NCI-H2107 treated with DMSO at 0.1 percent for 48 hours (cell line): ENCODE results near the gene IDH3B.

Experiments used
- DNase-seq: peaks from one replicate; lab custom pipeline; 2025; ENCODE audit not compliant: unreplicated experiment; lab: John Stamatoyannopoulos, UW

The IDH3B gene

GRCh38 chr20:2658414-2659354 is 5.3 kb downstream of the IDH3B start:
- no peak for DNase-seq

GRCh38 chr20:2657674-2658073 is 6.3 kb downstream of the IDH3B start:
- no peak for DNase-seq

- no peak for DNase-seq
Observed at GRCh38 chr20:2657241-2657640, 6.8 kb downstream of the IDH3B start.

DNA sequence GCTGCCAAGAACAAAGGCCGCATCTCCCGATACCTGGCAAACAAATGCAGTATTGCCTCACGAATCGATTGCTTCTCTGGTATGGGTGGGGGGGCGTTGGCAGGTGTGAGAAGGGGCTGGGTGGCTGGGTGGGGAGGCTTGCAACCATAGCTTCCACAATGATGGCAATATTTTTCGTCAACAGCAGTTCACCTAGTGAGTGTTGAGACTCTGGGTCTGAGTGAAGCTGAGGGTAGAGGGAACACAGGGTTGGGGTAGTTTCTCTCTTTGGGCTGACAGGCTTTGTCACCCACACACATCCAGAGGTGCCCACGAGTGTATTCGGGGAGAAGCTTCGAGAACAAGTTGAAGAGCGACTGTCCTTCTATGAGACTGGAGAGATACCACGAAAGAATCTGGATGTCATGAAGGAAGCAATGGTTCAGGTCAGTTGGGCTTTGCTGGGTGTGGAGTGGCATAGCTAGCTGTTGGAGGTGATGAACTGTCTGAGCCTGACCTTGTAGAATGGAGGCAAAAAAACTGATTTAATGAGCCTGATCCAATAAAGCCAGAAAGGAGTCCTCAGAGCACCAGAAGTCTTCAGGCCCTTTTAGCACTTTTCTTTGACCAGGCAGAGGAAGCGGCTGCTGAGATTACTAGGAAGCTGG is 7.4 kb downstream of the IDH3B start:
- no peak for DNase-seq

- DNase-seq, result no peak
Observed at GRCh38 chr20:2655331-2656116, 8.5 kb downstream of the IDH3B start.

DNA sequence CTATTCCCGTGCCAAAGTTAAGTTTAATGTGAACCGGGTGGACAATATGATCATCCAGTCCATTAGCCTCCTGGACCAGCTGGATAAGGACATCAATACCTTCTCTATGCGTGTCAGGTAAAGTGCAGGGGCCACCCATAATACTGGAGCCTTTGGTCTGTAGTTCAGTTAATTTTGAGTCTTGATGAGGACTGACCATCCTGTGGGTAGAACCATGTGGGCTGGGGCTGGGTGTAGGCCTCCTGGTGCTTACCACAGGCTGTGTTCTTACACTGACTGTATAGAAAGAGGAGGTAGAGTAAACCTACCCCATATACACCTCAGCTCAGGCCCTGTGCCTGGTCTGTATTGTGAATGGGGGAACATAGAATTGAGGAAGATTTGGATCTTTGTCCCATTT is 9.2 kb downstream of the IDH3B start:
- DNase-seq, result no peak

- no peak for DNase-seq
Observed at GRCh38 chr20:2654384-2654822, 9.6 kb downstream of the IDH3B start.

DNA sequence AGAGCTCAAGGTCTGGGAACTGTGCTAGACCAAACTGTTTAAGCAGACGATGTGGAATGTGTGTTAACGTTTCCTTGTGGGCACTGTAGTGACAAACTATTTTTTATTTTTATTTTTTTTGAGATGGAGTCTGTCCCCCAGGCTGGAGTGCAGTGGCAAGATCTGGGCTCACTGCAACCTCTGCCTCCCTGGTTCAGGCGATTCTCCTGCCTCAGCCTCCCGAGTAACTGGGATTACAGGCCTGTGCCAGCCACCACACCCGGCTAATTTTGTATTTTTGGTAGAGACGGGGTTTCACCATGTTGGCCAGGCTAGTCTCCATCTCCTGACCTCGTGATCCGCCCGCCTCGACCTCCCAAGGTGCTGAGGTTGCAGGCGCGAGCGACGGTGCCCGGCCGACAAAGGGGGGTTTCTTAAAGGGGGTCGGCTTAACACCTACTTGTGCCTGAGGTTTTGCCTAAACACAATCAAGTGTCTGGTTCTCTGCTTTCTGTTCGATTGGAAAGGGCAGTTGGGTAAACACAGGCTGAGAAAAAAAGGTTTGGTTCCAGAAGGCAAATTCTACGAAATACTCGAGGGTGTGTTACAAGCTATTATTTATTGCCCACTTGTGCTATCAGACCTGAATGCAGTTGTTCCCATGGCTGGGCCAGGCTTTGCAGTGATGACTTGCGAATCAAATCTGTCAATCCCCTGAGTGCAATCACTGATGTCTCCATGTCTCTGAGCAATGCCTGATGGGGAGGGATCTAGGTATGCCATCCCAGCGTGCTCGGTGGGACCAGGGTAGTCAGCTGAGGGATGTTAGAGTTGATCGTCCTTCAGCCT is 10.2 kb downstream of the IDH3B start:
- no peak for DNase-seq

GRCh38 chr20:2652724-2653555 is 11.1 kb downstream of the IDH3B start:
- DNase-seq, result no peak

DNA sequence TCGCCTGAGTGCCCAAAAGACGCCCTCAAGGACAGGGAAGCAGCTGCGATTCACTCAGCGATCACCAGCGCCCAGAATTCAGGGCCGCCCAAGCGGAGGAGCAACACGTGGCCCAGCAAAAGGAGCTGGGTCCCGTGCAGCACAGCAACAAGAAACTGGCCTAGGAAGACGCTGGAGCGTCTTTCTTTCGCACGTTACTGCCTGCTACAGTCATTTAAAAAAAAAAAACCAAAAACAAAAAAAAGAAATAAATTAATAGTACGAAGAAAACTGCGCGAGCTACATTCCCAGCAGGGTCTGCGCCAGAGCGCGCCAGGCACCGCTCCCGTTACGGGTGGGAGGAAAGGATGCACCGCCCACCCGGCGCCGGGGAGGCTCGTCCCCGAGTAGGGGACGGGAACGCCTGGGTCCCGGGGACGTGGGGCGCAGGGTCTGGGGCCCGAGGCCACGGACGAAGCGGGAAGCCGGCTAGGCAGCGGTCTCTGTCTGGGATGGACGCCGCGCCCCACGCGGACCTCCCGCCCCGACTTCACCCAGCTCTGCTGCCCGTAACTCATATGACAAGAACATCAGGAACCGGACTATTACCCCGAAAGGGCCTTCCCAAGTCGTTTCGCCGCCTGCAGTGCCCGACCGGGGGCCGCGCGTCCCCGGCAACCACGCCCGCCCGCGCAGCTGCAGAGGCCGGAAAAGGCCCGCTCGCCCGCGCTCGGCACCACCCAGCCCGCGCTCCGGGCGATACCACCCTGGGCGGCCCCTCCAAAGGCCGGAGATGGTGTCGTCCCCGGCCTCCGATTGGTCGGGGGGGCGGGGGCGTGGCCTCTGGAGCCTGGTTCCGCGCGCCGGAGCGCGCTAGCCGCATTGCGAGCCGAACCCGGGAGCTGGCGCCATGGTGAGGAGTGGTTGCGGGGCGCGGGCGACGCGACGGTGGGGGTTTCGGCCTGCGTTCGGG is 12.0 kb downstream of the IDH3B start, which contains the start of gene NOP56:
Gene NOP56 (plus strand): TSS at position 861 of the 952 bp plus-strand sequence. CDS start 29 bp downstream, at position 890.
- DNase-seq, result peak; percentile 38

GRCh38 chr20:2643708-2644107 is 20.3 kb downstream of the IDH3B start:
- no peak for DNase-seq

- DNase-seq, result no peak
Observed at GRCh38 chr20:2640899-2641298, 23.1 kb downstream of the IDH3B start.

GRCh38 chr20:2640260-2640659 is 23.8 kb downstream of the IDH3B start:
- no peak for DNase-seq

DNA sequence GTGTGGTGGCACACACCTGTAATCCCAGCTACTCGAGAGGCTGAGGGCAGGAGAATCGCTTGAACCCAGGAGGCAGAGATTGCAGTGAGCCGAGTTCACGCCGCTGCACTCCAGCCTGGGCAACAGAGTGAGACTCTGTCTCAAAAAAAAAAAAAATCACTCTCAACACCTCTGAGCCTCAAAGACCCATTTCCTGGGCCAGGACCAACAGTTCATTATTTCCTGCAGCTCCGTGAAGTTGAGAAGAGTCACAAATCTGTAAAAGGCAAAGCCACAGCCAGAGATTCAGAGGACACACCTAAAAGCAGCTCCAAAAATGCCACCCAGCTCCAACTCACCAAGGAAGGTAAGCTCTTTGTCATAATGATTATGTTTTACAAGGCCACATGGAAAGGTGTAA is 26.8 kb downstream of the IDH3B start:
- DNase-seq, result no peak

DNA sequence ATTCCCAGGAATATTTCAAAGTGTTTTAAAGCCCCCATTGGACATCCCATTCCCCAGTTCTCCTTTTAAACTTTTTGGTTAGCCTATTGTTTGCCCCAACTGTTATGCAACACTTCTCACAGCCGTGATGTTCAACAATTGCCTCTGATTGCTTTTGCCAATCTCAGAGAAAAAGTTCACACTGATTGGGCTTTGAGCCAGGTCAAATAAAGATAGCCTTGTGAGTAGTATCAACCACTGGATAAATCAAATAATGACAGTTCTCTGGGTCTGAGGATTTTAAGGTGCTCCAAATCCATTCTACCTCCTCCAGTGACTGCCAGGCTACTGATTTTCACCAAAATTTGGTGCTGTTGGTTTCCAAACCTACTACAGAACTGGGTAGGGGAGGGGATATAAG is 30.6 kb downstream of the IDH3B start:
- no peak for DNase-seq

GRCh38 chr20:2631228-2631627 is 32.8 kb downstream of the IDH3B start:
- DNase-seq, result no peak

DNA sequence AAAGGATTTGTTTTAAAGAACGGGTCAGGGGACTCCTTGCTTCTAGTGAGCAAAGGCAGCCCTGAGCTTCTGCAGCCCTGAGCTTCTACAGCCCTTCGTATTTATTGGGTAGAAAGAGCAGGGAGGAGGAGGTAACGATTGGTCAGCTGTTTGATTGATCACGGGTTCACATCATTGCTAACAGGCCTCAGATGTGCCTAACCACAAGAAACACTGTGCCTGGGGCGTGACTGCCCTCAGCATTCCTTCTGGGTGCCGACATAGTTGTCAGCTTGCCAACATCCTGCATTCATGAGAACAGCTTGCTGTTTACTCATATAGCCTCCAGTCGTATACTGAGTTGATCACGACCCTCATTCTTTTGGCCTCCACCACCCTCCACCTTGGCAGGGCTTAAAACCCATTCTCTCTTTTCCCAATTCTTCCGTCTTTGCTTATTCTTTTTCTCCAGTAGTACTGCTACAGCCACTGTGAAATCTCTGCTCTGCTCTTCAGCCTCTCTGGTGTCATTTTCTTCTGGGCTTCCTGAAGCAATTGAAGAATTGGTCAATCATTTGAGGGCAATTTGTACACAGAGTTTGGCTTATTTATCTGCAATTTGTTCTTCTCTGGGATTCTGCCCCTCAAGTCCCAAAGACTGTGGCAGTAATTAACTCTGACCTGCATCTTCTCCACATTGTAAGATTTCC is 37.0 kb downstream of the IDH3B start:
- DNase-seq, result no peak

DNA sequence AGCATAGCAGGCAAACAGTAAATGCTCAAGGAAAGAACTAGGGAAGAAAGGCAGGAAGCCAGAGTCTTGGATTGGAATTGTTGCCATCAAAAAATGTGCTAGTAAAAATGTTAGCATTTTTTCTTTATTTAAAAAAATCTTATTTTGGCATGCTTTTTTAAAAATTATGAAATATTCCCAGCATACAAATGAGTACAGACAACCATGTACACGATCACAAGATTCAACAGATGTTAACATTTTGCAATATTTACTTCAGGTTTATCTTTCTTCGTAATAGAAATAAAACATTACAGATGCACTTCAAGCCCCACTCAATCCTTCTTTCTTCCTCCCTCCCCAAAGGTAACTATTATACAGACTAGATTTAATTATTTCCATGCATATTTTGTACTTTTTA is 39.0 kb downstream of the IDH3B start:
- DNase-seq, result no peak
